Neuronal stem cell (in vitro differentiated cells): ENCODE measurements around the gene HAND2.

Experiments used
- DNase-seq: peaks from one replicate; pipeline ENCODE4 v3.0.0-alpha.2; 2013; ENCODE audit warnings: low spot score
- H2AFZ ChIP-seq: one replicate; pipeline ENCODE4 v1.6.1; 2013; ENCODE audit warnings: mild to moderate bottlenecking, low read length, inconsistent platforms
- H2AK5ac ChIP-seq: 2 replicates; pipeline ENCODE4 v1.6.1; 2013; ENCODE audit warnings: low read depth, mild to moderate bottlenecking, inconsistent platforms, low read length, moderate library complexity, mixed read lengths
- H2BK120ac ChIP-seq: 2 replicates; pipeline ENCODE4 v1.6.1; 2013; ENCODE audit warnings: low read depth, mild to moderate bottlenecking, inconsistent platforms, low read length, moderate library complexity, mixed read lengths
- H2BK12ac ChIP-seq: one replicate; pipeline ENCODE4 v1.6.1; 2013; ENCODE audit warnings: low read length, inconsistent platforms
- H2BK15ac ChIP-seq: 2 replicates; pipeline ENCODE4 v1.6.1; 2013; ENCODE audit warnings: mild to moderate bottlenecking, low read length, inconsistent platforms, mixed read lengths
- H2BK5ac ChIP-seq: one replicate; pipeline ENCODE4 v1.6.1; 2013; ENCODE audit warnings: inconsistent platforms, mild to moderate bottlenecking, low read length, moderate library complexity
- H3K14ac ChIP-seq: one replicate; pipeline ENCODE4 v1.6.1; 2013; ENCODE audit warnings: low read length, inconsistent platforms
- H3K18ac ChIP-seq: 2 replicates; pipeline ENCODE4 v1.6.1; 2013; ENCODE audit warnings: low read length, inconsistent platforms
- H3K23ac ChIP-seq: 2 replicates; pipeline ENCODE4 v1.6.1; 2013; ENCODE audit warnings: low read depth, mild to moderate bottlenecking, mixed read lengths, low read length, inconsistent platforms; ENCODE audit not compliant: poor library complexity
- H3K27ac ChIP-seq: replicated peaks from 3 replicates; pipeline ENCODE4 v1.5.1; 2013; ENCODE audit warnings: low read length, inconsistent platforms
- H3K27me3 ChIP-seq, 3 experiments: 2 replicates each; pipeline ENCODE4 v1.6.1; 2013; ENCODE audit warnings: low read length in 3 of 3, mild to moderate bottlenecking in 2 of 3, inconsistent platforms in 1 of 3, low read depth in 1 of 3, mixed read lengths in 1 of 3, moderate library complexity in 1 of 3; ENCODE audit not compliant: control insufficient read depth in 3 of 3, insufficient read depth in 3 of 3
- H3K36me3 ChIP-seq, 2 donors: replicated peaks in 1 of 2; 2 replicates each; pipeline ENCODE4 v1.6.1; 2013; ENCODE audit warnings: low read length in 2 of 2; ENCODE audit not compliant: control insufficient read depth in 2 of 2, insufficient read depth in 2 of 2
- H3K4ac ChIP-seq: 2 replicates; pipeline ENCODE4 v1.6.1; 2013; ENCODE audit warnings: inconsistent platforms, mild to moderate bottlenecking, low read length, moderate library complexity
- H3K4me1 ChIP-seq, 2 donors: 1 replicate in 1 of 2; 2 replicates in 1 of 2; pipeline ENCODE4 v1.6.1; 2013; ENCODE audit warnings: low read length in 2 of 2, low read depth in 1 of 2; ENCODE audit not compliant: control insufficient read depth in 2 of 2, insufficient read depth in 1 of 2
- H3K4me2 ChIP-seq: one replicate; pipeline ENCODE4 v1.6.1; 2013; ENCODE audit warnings: mild to moderate bottlenecking, low read length, inconsistent platforms; ENCODE audit not compliant: insufficient read depth, poor library complexity, severe bottlenecking
- H3K4me3 ChIP-seq, 2 donors: 2 replicates each; pipeline ENCODE4 v1.5.1; 2013; ENCODE audit warnings: low read length in 2 of 2, mild to moderate bottlenecking in 2 of 2, inconsistent platforms in 1 of 2, moderate library complexity in 1 of 2
- H3K79me1 ChIP-seq: one replicate; pipeline ENCODE4 v1.6.1; 2013; ENCODE audit warnings: low read depth, mild to moderate bottlenecking, inconsistent platforms, low read length, moderate library complexity
- H3K9ac ChIP-seq: one replicate; pipeline ENCODE4 v1.6.1; 2013; ENCODE audit warnings: mild to moderate bottlenecking, low read depth, low read length, inconsistent platforms; ENCODE audit not compliant: poor library complexity
- H3K9me3 ChIP-seq, 2 donors: replicated peaks in 1 of 2; 2 replicates each; pipeline versions ENCODE3 to v1.6.1; 2013; ENCODE audit warnings: low read length in 2 of 2, mild to moderate bottlenecking in 2 of 2, inconsistent platforms in 1 of 2, low read depth in 1 of 2, mixed read lengths in 1 of 2, moderate library complexity in 1 of 2; ENCODE audit not compliant: control insufficient read depth in 2 of 2, insufficient read depth in 1 of 2
- H4K8ac ChIP-seq: one replicate; pipeline ENCODE4 v1.6.1; 2013; ENCODE audit warnings: low read depth, mild to moderate bottlenecking, inconsistent platforms, low read length, moderate library complexity
- H4K91ac ChIP-seq: one replicate; pipeline ENCODE4 v1.6.1; 2013; ENCODE audit warnings: low read length, low read depth, mild to moderate bottlenecking, inconsistent platforms; ENCODE audit not compliant: poor library complexity
- WGBS, 2 donors: extraction: QIAGEN DNeasy Blood & Tissue Kit; methylation state at CpG; one replicate each; pipeline ENCODE4 v1.1.7; 2013; ENCODE audit warnings: missing lambda C conversion rate in 2 of 2, mixed read lengths in 1 of 2; ENCODE audit not compliant: insufficient read length in 2 of 2, insufficient replicate concordance in 1 of 2; ENCODE audit errors: extremely low coverage in 2 of 2; 5-methylcytosine and 5-hydroxymethylcytosine counted together

The HAND2 gene

DNA sequence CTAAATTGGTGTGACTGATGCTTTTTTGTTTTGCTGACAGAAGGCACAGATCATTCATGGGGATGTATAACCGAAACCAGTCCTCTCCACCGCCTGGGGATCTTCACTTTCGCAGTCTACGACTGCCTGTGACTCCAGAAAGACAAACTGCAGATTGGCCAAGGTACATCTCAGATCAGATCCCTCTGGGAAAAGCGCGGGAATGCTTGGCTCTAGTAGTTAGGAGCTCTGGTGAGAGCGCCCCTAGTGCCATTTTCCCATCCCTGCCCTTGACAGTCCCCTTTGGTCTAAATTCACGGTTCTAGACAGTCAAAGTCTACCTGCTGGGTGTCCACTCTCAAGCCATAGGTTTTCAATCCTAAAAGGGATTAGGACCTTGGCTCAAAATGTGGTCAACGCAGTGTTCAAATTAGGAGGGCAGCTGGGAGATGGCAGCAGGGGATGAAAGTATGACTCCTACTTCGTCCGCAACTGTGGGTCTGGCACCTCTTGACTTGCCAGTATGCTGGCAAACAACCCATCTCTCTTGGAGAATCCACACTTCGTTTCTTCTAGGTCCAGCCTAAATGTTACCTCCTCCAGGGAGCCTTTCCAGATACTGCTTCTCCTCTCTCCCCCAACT lies 6.9 kb upstream of the HAND2 start:
- Histone ChIP-seq H2AK5ac (no peak overlapping the region), H3K14ac (no peak overlapping the region), H3K27me3 (peaks cover 27 to 100% (median 79%) of the 10 kb centered on the region in 3 experiments), H2BK5ac (no peak overlapping the region), H3K79me1 (no peaks in the 10 kb centered on the region), H3K23ac (no peak overlapping the region), H3K4ac (no peak overlapping the region), H3K9ac (no peak overlapping the region), H2BK120ac (no peak overlapping the region), H3K9me3 (peaks cover 6 to 16% of the 10 kb centered on the region in 2 donors), H4K91ac (no peak overlapping the region), H2BK12ac (no peak overlapping the region), H3K27ac (no peak overlapping the region), H3K36me3 (no peaks in the 10 kb centered on the region), H3K4me3 (no peak overlapping the region), H4K8ac (no peak overlapping the region), H2AFZ (no peak overlapping the region), H3K4me1 (peaks cover 3 to 8% of the 10 kb centered on the region in 2 donors), H3K4me2 (no peak overlapping the region), H3K18ac (no peak overlapping the region), H2BK15ac (no peak overlapping the region)
- WGBS, 2 donors, result no CpG with 5 or more reads among the region's 12 CpGs
- peak; percentile 58 for DNase-seq

GRCh38 chr4:173535957-173536356 lies 5.9 kb upstream of the HAND2 start:
- peak; percentile 18 for DNase-seq
- no peak overlapping the region for H2BK12ac ChIP-seq
- peaks cover 3 to 8% of the 10 kb centered on the region in 2 donors for H3K4me1 ChIP-seq
- H2AFZ ChIP-seq, result no peak overlapping the region
- no peak overlapping the region for H3K4me2 ChIP-seq
- no CpG with 5 or more reads among the region's 5 CpGs for WGBS, 2 donors
- H3K4me3 ChIP-seq, result no peak overlapping the region
- H3K4ac ChIP-seq, result no peak overlapping the region
- no peak overlapping the region for H2BK120ac ChIP-seq
- no peak overlapping the region for H3K18ac ChIP-seq
- no peaks in the 10 kb centered on the region for H3K79me1 ChIP-seq
- no peak overlapping the region for H3K14ac ChIP-seq
- no peak overlapping the region for H4K91ac ChIP-seq
- H2AK5ac ChIP-seq, result no peak overlapping the region
- H3K27ac ChIP-seq, result no peak overlapping the region
- H3K27me3 ChIP-seq, result peaks cover 36 to 100% (median 88%) of the 10 kb centered on the region in 3 experiments
- no peak overlapping the region for H4K8ac ChIP-seq
- H3K9me3 ChIP-seq, result peaks cover 6 to 16% of the 10 kb centered on the region in 2 donors
- H2BK15ac ChIP-seq, result no peak overlapping the region
- no peak overlapping the region for H3K9ac ChIP-seq
- no peaks in the 10 kb centered on the region for H3K36me3 ChIP-seq
- no peak overlapping the region for H3K23ac ChIP-seq
- no peak overlapping the region for H2BK5ac ChIP-seq

GRCh38 chr4:173535165-173535902 lies 5.3 kb upstream of the HAND2 start:
- WGBS, 2 donors, result no CpG with 5 or more reads among the region's 9 CpGs
- H3K4ac ChIP-seq, result no peak overlapping the region
- no peak overlapping the region for H3K14ac ChIP-seq

DNA sequence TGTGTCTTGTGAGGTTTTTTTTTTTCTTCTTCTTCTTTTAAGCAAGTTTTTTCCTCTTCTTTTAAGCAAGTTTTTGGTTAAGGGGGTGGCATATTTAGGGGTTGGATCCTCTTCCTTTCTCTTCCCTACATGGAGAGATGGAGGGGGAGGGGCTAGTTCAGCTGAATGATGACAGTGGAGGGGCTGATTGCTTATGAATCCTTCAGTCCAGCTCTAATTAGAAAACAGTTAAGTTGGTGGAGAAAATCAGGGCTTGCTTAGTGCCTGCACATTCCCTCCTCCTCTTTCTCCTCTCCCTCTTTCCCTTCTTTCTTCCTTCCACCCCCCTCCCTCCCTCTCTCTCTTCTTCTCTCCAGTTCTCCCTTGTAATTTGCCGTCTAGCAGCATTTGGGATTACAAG lies 4.4 kb upstream of the HAND2 start:
- no CpG with 5 or more reads among the region's 1 CpG for WGBS, 2 donors
- Histone ChIP-seq H3K27ac (no peak overlapping the region), H2AFZ (no peak overlapping the region), H4K91ac (no peak overlapping the region), H3K27me3 (peaks cover 42 to 100% (median 96%) of the 10 kb centered on the region in 3 experiments), H3K14ac (no peak overlapping the region), H3K9me3 (peaks cover 6 to 16% of the 10 kb centered on the region in 2 donors), H3K4me3 (no peak overlapping the region), H3K18ac (no peak overlapping the region), H2BK12ac (no peak overlapping the region), H3K79me1 (no peaks in the 10 kb centered on the region), H4K8ac (no peak overlapping the region), H3K4me2 (no peak overlapping the region), H3K36me3 (no peaks in the 10 kb centered on the region), H3K23ac (no peak overlapping the region), H3K4ac (no peak overlapping the region), H3K9ac (no peak overlapping the region), H3K4me1 (peaks cover 3 to 8% of the 10 kb centered on the region in 2 donors), H2AK5ac (no peak overlapping the region), H2BK15ac (no peak overlapping the region), H2BK5ac (no peak overlapping the region), H2BK120ac (no peak overlapping the region)
- no peak for DNase-seq

More at GRCh38 chr4:173535165-173535902, 5.3 kb upstream of the HAND2 start:
- H3K18ac ChIP-seq, result no peak overlapping the region
- no peak overlapping the region for H3K4me3 ChIP-seq
- no peaks in the 10 kb centered on the region for H3K36me3 ChIP-seq
- H2AFZ ChIP-seq, result no peak overlapping the region
- H3K27me3 ChIP-seq, result peaks cover 42 to 100% (median 93%) of the 10 kb centered on the region in 3 experiments
- H3K27ac ChIP-seq, result no peak overlapping the region
- no peak overlapping the region for H2BK120ac ChIP-seq
- no peak overlapping the region for H3K9ac ChIP-seq
- no peak for DNase-seq
- H4K8ac ChIP-seq, result no peak overlapping the region
- no peak overlapping the region for H3K23ac ChIP-seq
- H4K91ac ChIP-seq, result no peak overlapping the region
- H2AK5ac ChIP-seq, result no peak overlapping the region
- H3K4me1 ChIP-seq, result peaks cover 3 to 8% of the 10 kb centered on the region in 2 donors
- H2BK5ac ChIP-seq, result no peak overlapping the region
- H2BK12ac ChIP-seq, result no peak overlapping the region
- H3K79me1 ChIP-seq, result no peaks in the 10 kb centered on the region
- H3K4me2 ChIP-seq, result no peak overlapping the region
- H3K9me3 ChIP-seq, result peaks cover 6 to 16% of the 10 kb centered on the region in 2 donors
- H2BK15ac ChIP-seq, result no peak overlapping the region
